H1 (cell line): ENCODE measurements around the gene CSNK1A1. TPM values are rescaled to one million over a fixed set of nuclear protein-coding genes. Genes with fewer than 3 reads are reported as not detected.

Experiments
- CTCF ChIA-PET: fragments of 300-600 bp; sonication (Branson Sonifier 250); formaldehyde crosslinking; loops from one replicate; lab custom pipeline; 2021; ENCODE audit not compliant: partially characterized antibody; lab: Charles Lee
- POLR2A ChIA-PET: fragments of 300-600 bp; sonication (Branson Sonifier 250); formaldehyde crosslinking; loops from one replicate; lab custom pipeline; 2021; ENCODE audit warnings: inconsistent platforms; ENCODE audit not compliant: partially characterized antibody; lab: Charles Lee
- DNase-seq, 2 experiments: peaks; one replicate each; pipeline versions ENCODE4 v3.0.0 to v3.0.0-alpha.2; 2010 to 2022; ENCODE audit warnings: low spot score in 2 of 2, low read depth in 1 of 2, mixed read lengths in 1 of 2
- FAIRE-seq: peaks from 2 replicates; lab custom pipeline; 2011; peaks lifted over from hg19 to GRCh38; lab: Jason Lieb, UNC
- H2AFZ ChIP-seq: 2 replicates; pipeline ENCODE4 v1.8.1; 2012; ENCODE audit warnings: low read length, inconsistent platforms
- H2AK5ac ChIP-seq: 2 replicates; pipeline ENCODE4 v1.6.1; 2013; ENCODE audit warnings: low read depth, low read length
- H2BK120ac ChIP-seq: replicated peaks from 2 replicates; pipeline ENCODE3; 2013; ENCODE audit warnings: low read depth, low read length, inconsistent platforms
- H2BK12ac ChIP-seq: 2 replicates; pipeline ENCODE4 v1.6.1; 2013; ENCODE audit warnings: low read depth, low read length
- H2BK15ac ChIP-seq: 2 replicates; pipeline ENCODE4 v1.6.1; 2013; ENCODE audit warnings: low read length
- H2BK20ac ChIP-seq: 2 replicates; pipeline ENCODE4 v1.6.1; 2013; ENCODE audit warnings: low read length
- H2BK5ac ChIP-seq: 2 replicates; pipeline ENCODE4 v1.6.1; 2013; ENCODE audit warnings: low read depth, low read length
- H3K14ac ChIP-seq: 2 replicates; pipeline ENCODE4 v1.6.1; 2013; ENCODE audit warnings: inconsistent platforms; ENCODE audit not compliant: insufficient read length
- H3K18ac ChIP-seq: 2 replicates; pipeline ENCODE4 v1.6.1; 2013; ENCODE audit warnings: low read length; ENCODE audit errors: extremely low read depth
- H3K23ac ChIP-seq: 2 replicates; pipeline ENCODE4 v1.6.1; 2013; ENCODE audit warnings: inconsistent platforms; ENCODE audit not compliant: insufficient read length
- H3K23me2 ChIP-seq: 2 replicates; pipeline ENCODE4 v1.6.1; 2013; ENCODE audit warnings: low read depth, low read length
- H3K27ac ChIP-seq: 2 replicates; pipeline ENCODE4 v1.6.1; 2011; ENCODE audit warnings: low read depth, low read length, inconsistent platforms
- H3K27me3 ChIP-seq, 4 experiments: replicated peaks in 1 of 4; 1 replicate in 1 of 4; 2 replicates in 3 of 4; pipeline versions ENCODE4 v1.6.1 to v1.8.1; 2011 to 2013; ENCODE audit warnings: low read length in 3 of 4, mild to moderate bottlenecking in 3 of 4, inconsistent platforms in 2 of 4, mixed read lengths in 2 of 4, moderate library complexity in 1 of 4; ENCODE audit not compliant: control insufficient read depth in 3 of 4, insufficient read depth in 3 of 4; ENCODE audit errors: extremely low read depth in 1 of 4
- H3K36me3 ChIP-seq, 4 experiments: 2 replicates each; pipeline versions ENCODE4 v1.6.1 to v1.8.1; 2011 to 2013; ENCODE audit warnings: mild to moderate bottlenecking in 4 of 4, low read length in 3 of 4, moderate library complexity in 2 of 4, control low read depth in 1 of 4, inconsistent platforms in 1 of 4; ENCODE audit not compliant: insufficient read depth in 4 of 4, control insufficient read depth in 2 of 4
- H3K4ac ChIP-seq: replicated peaks from 2 replicates; pipeline ENCODE3; 2013; ENCODE audit warnings: low read length, low read depth, mixed read lengths, inconsistent platforms; ENCODE audit not compliant: insufficient read length
- H3K4me1 ChIP-seq, 4 experiments: replicated peaks in 1 of 4; 1 replicate in 1 of 4; 2 replicates in 3 of 4; pipeline versions ENCODE4 v1.6.1 to v1.8.1; 2011 to 2013; ENCODE audit warnings: low read length in 3 of 4, inconsistent platforms in 2 of 4, mixed read lengths in 1 of 4; ENCODE audit not compliant: insufficient read depth in 4 of 4, control insufficient read depth in 3 of 4
- H3K4me2 ChIP-seq, 2 experiments: 2 replicates each; pipeline versions ENCODE4 v1.6.1 to v1.8.1; 2011 to 2013; ENCODE audit warnings: low read depth in 2 of 2, low read length in 2 of 2, control low read depth in 1 of 2, inconsistent platforms in 1 of 2, mild to moderate bottlenecking in 1 of 2; ENCODE audit not compliant: insufficient read depth in 1 of 2
- H3K4me3 ChIP-seq, 4 experiments: fragments of 200-600, 300-600 bp in 1 of 4; sonication (generic), shearing (Covaris generic), sonication (Bioruptor Twin) in 1 of 4; 2 replicates each; pipeline versions ENCODE4 v1.5.1 to v1.8.1; 2011 to 2016; ENCODE audit warnings: low read length in 4 of 4, low read depth in 3 of 4, control low read depth in 2 of 4, inconsistent platforms in 2 of 4, mild to moderate bottlenecking in 2 of 4, mixed read lengths in 1 of 4, moderate library complexity in 1 of 4; ENCODE audit not compliant: insufficient read depth in 2 of 4; ENCODE audit errors: extremely low read depth in 1 of 4
- H3K56ac ChIP-seq: replicated peaks from 2 replicates; pipeline ENCODE3; 2013; ENCODE audit warnings: low read depth, mild to moderate bottlenecking, mixed read lengths, low read length, inconsistent platforms; ENCODE audit not compliant: insufficient read length
- H3K79me1 ChIP-seq: 2 replicates; pipeline ENCODE4 v1.6.1; 2013; ENCODE audit warnings: low read depth, low read length, control low read depth
- H3K79me2 ChIP-seq, 2 experiments: 2 replicates each; pipeline versions ENCODE4 v1.6.1 to v1.8.1; 2012 to 2013; ENCODE audit warnings: low read length in 2 of 2, mild to moderate bottlenecking in 2 of 2, inconsistent platforms in 1 of 2; ENCODE audit not compliant: insufficient read depth in 2 of 2, control insufficient read depth in 1 of 2
- H3K9ac ChIP-seq, 4 experiments: replicated peaks in 1 of 4; 1 replicate in 1 of 4; 2 replicates in 3 of 4; pipeline versions ENCODE4 v1.6.1 to v1.8.1; 2011 to 2013; ENCODE audit warnings: low read depth in 3 of 4, low read length in 3 of 4, control low read depth in 2 of 4, mild to moderate bottlenecking in 2 of 4, moderate library complexity in 2 of 4, inconsistent platforms in 1 of 4; ENCODE audit errors: extremely low read depth in 1 of 4
- H3K9me3 ChIP-seq, 2 experiments: 2 replicates each; pipeline versions ENCODE4 v1.6.1 to v1.8.1; 2012 to 2013; ENCODE audit warnings: mild to moderate bottlenecking in 2 of 2, moderate library complexity in 2 of 2, control low read depth in 1 of 2, inconsistent platforms in 1 of 2, low read depth in 1 of 2, low read length in 1 of 2, mixed read lengths in 1 of 2; ENCODE audit not compliant: insufficient read depth in 2 of 2
- H4K20me1 ChIP-seq, 2 experiments: replicated peaks in 1 of 2; 2 replicates each; pipeline versions ENCODE3 to v1.8.1; 2011 to 2013; ENCODE audit warnings: inconsistent platforms in 2 of 2, low read length in 2 of 2, mild to moderate bottlenecking in 1 of 2; ENCODE audit not compliant: insufficient read depth in 2 of 2, control insufficient read depth in 1 of 2
- H4K5ac ChIP-seq: 2 replicates; pipeline ENCODE4 v1.6.1; 2013; ENCODE audit warnings: low read length, low read depth, mixed read lengths, inconsistent platforms; ENCODE audit not compliant: insufficient read length
- H4K8ac ChIP-seq: 2 replicates; pipeline ENCODE4 v1.8.0; 2013; ENCODE audit warnings: mild to moderate bottlenecking, moderate library complexity, low read length, inconsistent platforms; ENCODE audit not compliant: insufficient read depth; ENCODE audit errors: extremely low read depth
- H4K91ac ChIP-seq: replicated peaks from 2 replicates; pipeline ENCODE3; 2013; ENCODE audit warnings: low read length, mixed read lengths, inconsistent platforms; ENCODE audit not compliant: insufficient read length
- MAFK ChIP-seq: IDR thresholded peaks from 2 replicates; pipeline ENCODE4 v1.6.1; 2012; ENCODE audit warnings: low read depth, mild to moderate bottlenecking, improper control_type of control experiment, low read length
- MAX ChIP-seq: IDR thresholded peaks from 2 replicates; pipeline ENCODE4 v1.6.1; 2012; ENCODE audit warnings: inconsistent platforms
- polyA plus RNA-seq, 7 experiments: library from polyadenylated mRNA; depleted of rRNA in 3 of 7; stranded (reverse) in 5 of 7; unstranded in 2 of 7; fragments of >200 nt in 5 of 7; fragments of 200-250 nt in 2 of 7; gene quantifications; 1 replicate in 5 of 7; 2 replicates in 1 of 7; 4 replicates in 1 of 7; pipeline versions ENCODE4 v1.2.1 to v1.2.3, GENCODE V29; 2011 to 2013; ENCODE audit warnings: missing spikeins in 2 of 7, mixed read lengths in 2 of 7
- total RNA-seq: library from RNA; stranded (reverse); fragmentation: NEBNext Ultra II Directional; extraction: Animal tissue kit (Norgen Biotek cat#: 25700); gene quantifications from 2 replicates; pipeline ENCODE4 v1.2.1, GENCODE V29; 2021

Gene CSNK1A1
- total and polyA plus RNA-seq, 2 of the 8 experiments (the other 6 are each of a cell fraction or from before 2014, with no cell fraction given) = 61.2 to 244 TPM

DNA sequence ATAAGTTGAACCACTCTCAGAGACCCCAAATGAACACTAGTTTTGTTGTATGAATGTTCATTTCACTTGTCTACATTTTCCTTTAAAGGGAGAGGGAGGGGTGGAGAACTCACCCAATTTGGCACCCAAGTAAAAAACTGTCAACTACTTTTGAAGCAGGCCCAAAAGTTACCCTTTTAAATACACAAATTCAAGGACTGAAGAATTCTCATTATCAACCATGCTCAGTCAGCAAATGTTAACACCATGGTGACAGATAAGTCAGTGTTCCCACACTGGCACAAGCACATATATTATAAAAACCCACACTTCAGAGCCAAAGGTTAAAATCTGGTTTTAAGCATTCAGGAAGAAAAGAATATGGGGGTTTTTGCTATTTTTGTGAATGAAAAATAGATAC lies 31.6 kb downstream of the CSNK1A1 start:
- Histone ChIP-seq H3K27ac (no peak overlapping the region), H3K9ac (no peak overlapping the region), H2AK5ac (no peak overlapping the region), H3K36me3 (peaks cover 0 to 50% (median 8%) of the 10 kb centered on the region in 4 experiments; a peak in 5 of 8 replicates), H2BK120ac (no peak overlapping the region), H4K20me1 (peaks cover 11 to 22% of the 10 kb centered on the region in 2 experiments), H3K9me3 (no peaks in the 10 kb centered on the region), H3K18ac (no peak overlapping the region), H3K4ac (no peak overlapping the region), H3K14ac (no peak overlapping the region), H3K79me2 (peaks cover 10 to 99% of the 10 kb centered on the region in 2 experiments; a peak in 3 of 4 replicates), H3K56ac (no peak overlapping the region), H3K23me2 (no peaks in the 10 kb centered on the region), H4K5ac (no peak overlapping the region), H4K91ac (no peak overlapping the region), H2BK20ac (no peak overlapping the region), H3K4me1 (peaks cover 0 to 15% (median 10%) of the 10 kb centered on the region in 4 experiments; a peak in 5 of 7 replicates), H3K79me1 (no peaks in the 10 kb centered on the region; the same call in 1 of the 2 replicates), H3K23ac (no peak overlapping the region), H2BK12ac (no peak overlapping the region; the same call in 1 of the 2 replicates), H2AFZ (no peak overlapping the region), H2BK5ac (no peak overlapping the region), H4K8ac (no peak overlapping the region), H3K4me2 (peak overlapping the region; percentile 11 to 41; a peak in 2 of 4 replicates), H2BK15ac (no peak overlapping the region), H3K4me3 (peak overlapping the region in 1 of 4 experiments; percentile 33; a peak in 2 of 8 replicates), H3K27me3 (no peaks in the 10 kb centered on the region)
- DNase-seq (no peak), FAIRE-seq (peak; percentile 45)
- TF ChIP-seq MAX (no peak), MAFK (peak; percentile 35; the same call in 1 of the 2 replicates)
- POLR2A ChIA-PET = interaction anchor here (0.7 to 6.7 kb wide), 3 partner anchors 9 to 28 kb away, joined by 3 to 65 read pairs (median 7); partner anchors contain the start of gene CSNK1A1
- CTCF ChIA-PET = interaction anchor here (0.8 to 1.7 kb wide), 5 partner anchors 8 to 85 kb away, joined by 3 to 7 read pairs (median 4); partner anchors contain the start of gene CSNK1A1
